Activated CD8-positive, alpha-beta memory T cell treated with anti-CD3 and anti-CD28 coated beads, Interleukin-2, amount 50 U/mL, for 24 hours (primary cell): ENCODE measurements around the gene CASKIN2.

Source experiments
- DNase-seq: peaks from one replicate; pipeline ENCODE4 v3.0.0-alpha.2; 2020; ENCODE audit errors: extremely low read depth

The CASKIN2 gene

DNA sequence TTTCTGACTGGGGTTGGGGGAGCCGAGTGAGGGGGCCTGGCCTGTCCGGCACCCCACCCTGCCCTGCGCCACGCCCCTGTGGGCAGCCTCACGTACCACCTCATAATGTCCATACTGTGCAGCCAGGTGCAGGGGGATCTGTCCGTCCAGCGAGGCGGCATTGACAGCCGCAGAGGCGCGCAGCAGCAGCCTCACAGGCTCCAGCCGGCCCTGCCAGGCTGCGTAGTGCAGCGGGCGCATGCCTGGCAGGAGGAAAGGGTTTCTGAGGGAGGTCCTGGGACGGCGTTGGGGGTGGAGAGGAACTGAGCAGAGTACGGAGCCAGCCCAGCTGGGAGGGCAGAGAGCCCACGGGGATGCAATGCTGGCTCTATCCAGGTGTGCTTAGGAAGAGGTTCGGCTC lies 8.4 kb downstream of the CASKIN2 start:
- no peak for DNase-seq

DNA sequence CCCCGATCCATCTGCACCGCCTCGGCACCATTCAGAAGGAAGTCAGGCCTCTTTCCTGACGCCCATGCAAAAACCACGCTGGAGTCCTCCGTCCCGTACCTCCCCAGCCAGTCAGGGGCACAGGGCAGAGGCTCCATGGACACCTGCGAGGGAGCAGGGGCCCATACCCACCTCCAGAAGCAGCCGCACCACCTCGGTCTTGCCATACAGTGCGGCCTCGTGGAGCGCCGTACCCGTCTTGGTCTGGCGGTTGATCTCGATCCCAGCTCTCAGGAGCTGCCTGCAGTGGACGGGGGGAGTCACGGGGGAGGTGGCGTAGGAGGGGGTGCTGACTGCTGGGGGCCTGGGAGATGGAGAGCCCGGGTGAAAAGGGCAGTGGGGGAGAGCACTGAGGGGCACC lies 9.2 kb downstream of the CASKIN2 start:
- DNase-seq: no peak

DNA sequence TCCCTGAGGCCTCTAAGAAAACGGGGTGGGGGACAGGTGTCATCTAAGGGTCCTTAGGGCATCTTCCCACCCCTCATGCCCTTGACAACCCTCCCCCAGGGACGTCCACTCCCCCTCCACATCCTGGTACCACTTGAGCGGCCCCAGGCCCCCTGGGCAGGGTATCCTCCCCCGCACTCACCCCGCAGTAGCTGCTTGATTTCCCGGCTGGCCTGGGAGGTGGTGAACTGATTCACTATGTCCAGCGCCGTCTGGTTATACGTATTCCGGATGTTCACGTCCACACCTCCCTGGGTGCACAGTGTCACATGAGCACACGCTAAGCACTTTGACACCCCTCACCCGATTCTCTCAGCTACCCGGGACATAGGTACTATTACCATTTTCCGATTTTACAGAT lies 9.7 kb downstream of the CASKIN2 start:
- DNase-seq: no peak

DNA sequence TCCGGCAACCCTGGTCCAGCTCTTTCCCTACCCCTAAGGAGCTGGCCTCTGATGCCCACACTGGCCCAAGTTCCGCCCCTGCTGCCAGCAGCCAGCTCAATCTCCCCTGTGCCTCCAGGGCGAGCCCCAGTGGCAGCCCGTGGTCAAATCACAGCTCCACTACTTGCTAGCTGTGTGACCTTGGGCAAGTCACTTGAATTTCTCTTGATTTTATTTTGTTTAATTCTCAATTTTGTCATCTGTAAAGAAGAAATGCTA lies 10.3 kb downstream of the CASKIN2 start:
- no peak for DNase-seq

DNA sequence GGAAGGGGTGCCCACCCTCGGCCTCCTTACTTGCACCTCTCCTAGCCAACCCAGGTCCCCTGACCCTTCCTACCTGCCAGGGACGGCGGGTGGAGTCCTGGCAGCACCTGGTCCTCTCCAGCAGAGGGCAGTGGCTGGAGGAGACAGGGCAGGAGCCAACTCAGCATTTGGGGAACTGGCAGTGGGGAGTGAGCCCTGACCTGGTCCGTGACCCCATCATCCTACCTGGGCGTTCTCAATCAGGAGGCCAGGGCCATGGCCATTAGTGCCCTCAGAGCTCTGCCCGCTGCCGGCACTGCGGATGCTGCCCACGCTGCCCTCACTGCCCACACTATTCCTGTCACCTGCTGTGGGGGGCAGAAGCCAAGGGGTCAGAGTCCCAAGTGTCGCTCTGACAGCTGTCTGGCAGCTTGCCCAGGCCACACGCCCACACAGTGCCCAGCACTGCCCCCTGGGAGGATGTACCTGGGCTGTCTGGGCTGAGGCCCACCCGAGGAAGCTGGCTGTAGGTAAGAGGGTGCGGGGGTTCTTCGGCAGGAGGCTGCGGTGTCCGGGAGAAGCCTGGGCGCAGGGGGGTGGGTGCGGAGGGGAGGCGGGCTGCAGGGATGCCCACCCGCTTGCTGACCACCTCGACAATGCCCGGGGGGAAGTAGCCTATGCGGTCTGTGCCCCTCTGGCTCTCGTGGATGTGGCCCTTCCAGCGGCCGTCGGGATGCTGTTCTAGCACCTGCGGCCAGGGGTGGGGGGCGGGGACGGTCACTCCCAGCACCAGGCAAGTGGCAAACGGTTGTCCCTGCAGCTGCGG lies 10.8 kb downstream of the CASKIN2 start:
- DNase-seq: no peak

DNA sequence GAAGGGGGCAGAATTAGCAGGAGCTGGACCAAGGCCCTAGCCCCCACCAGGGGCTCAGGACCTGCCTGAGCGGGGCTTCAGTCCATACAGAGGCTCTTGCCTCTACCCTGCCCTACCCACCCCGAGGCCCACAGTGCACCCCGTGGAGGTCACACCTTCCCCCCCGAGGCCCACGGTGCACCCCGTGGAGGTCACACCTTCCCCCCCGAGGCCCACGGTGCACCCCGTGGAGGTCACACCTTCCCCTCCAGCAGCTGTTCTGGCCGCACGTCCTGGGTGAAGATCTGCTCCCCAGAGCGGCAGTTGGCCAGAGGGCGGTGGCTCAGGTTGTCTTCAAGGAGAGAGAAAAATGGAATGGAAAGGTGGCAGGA lies 11.4 kb downstream of the CASKIN2 start:
- no peak for DNase-seq

DNA sequence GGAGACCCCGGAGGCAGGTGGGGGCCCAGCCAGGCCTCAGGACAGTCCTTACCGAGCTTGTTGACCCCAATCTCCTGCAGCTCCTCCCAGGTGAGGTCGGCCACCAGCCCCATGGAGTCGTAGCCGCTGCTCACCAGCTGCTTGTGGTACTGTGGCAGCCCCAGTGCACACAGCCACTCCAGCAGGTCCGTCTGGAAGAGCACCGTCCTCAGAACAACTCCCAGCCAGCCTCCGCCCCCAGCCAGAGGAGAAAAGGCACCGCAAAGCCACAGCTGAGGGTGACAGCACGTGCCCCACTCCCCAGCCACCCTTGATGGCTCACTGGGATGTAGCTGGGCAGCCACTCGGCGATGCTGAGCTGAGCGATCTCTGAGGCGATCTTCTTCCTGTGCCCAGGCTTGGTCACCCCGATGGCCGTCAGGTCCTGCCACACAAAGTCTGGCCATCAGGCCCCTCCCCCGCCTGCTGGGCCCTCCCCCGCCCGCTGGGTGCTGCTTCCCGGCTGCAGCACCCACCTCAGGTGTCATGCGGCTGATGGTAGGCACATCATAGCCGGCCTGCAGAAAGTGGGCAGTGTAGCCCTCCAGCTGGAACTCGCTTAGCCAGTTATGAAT lies 11.9 kb downstream of the CASKIN2 start:
- no peak for DNase-seq

DNA sequence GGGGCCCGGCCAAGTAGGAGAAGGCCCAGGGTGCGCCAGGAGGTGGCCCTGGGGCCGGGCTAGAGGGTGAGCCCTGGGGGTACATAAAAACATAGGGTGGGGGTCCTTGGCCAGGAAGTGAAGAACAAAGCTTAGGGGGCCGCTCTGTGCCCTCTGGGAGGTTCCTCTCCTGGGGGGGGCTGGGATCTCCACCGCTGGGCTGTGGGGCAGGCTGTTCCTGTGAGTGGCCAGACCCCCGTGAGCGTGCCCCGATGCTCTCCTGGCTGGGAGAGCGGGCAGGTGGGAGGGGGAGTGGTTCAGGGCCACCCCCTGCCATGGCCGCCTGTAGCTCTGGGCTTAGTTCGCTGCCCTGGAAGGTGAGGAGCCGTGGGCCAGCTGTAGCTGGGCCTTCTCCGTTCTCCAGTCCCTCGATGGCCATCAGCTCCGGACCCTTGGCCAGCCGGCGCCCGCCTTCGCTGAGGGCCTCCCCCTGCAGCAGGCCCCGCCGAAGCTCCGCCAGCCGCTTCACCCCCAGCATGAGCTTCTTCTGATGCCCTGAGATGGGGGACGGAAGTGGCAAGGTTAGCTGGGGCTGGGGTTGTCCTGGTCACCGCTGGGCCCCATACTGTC lies 12.5 kb downstream of the CASKIN2 start:
- no peak for DNase-seq

DNA sequence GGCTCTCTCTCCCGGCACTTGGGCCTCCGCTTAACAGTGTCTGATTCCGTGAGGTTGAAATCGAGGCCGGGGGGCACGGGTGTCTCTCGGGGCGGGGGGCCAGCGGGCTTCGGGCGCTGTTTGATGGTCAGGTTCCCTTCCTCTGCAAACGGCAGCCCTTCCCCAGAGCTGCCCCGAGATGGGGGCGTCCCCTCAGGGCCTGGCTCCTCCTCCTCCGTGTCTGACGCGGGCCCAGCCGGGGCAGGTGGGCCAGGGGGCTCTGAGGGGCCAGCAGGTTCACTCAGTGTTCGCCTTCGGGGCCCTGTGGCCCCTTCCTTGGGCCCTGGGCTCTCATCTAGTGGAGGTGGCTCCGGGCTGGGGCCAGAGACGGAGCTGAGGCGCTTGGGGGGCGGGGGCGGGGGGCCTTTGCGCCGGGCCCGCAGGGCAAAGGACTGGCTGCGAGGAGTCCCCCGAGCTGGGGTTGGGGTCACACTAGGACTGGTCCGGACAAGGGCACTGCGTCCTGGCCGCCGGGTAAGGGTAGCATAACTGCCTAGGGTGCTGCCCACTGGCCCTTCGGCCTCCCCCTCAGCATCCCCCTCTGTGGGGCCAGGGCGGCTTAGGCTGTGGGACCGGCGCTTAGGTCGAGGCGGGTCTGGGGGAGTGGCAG lies 13.1 kb downstream of the CASKIN2 start:
- no peak for DNase-seq

DNA sequence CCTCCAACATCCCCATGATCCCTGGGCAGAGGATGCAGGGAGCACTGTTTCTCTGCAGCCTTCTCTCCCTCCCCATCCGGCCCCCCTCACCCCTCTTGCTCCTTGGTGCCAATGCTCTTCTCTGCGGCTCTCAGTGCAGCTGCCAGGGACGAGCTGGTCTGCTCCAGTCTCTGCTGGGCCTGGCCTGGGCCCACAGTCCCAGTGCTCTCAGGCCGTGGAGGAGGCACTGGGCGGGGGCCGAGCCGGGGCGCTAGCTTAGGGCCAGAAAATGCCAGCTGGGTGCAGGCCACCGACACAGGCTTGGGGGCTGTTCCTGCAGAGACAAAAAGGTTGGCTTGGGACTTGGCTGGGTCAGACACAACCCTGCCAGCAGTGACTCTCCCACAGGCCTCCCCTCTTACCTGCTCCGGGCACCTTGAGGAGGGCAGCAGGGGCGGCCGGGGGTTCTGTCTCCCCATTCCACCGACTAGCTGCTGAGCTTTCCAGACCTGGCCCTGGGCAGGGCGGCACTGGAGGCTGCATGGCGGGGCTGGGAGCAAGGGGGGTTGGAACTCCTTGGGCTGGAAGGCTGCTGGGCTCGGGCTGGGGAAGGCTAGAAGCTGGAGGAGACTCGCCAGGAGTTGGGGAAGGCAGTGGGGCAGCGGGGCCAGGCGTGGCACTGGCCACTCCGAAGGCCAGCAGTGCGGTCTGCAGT lies 13.8 kb downstream of the CASKIN2 start:
- no peak for DNase-seq

DNA sequence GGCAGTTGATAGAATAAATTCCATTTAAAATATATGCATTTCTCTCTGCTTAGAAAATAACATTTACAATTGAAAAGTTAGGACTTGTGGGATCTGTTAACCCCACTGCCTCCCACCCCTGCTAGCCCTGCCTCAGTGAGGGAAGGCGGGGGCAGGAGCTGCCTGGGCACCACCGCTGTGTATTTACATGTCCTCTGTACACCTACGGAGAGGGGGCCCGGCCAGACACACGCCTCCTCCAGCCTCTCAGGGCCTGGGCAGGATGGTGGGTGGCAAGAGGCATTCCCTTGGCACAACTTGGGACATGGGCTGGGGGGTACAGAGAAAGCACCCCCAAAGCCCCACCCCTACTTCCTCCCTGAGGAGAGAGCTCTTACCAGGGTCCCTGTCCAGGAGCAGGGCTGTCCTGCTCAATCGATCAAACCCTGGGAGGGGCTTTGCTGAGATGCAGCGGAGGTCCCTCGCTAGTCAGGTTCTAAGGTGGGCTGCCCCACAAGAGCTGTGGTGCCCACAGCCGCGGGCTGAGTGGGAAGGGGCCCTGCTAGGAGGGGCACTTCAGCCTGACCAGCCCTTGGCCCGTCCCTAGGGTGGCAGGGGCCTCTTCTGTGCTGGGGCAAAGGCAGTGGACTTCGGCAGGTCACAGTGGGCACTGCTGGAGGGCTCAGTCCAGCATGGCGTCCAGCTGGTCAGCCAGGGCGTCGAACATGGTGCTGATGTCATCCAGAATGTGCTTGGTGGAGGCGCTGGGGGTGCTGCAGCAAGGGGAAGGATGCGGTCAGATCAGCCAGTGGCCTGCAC lies 14.7 kb downstream of the CASKIN2 start:
- no peak for DNase-seq

DNA sequence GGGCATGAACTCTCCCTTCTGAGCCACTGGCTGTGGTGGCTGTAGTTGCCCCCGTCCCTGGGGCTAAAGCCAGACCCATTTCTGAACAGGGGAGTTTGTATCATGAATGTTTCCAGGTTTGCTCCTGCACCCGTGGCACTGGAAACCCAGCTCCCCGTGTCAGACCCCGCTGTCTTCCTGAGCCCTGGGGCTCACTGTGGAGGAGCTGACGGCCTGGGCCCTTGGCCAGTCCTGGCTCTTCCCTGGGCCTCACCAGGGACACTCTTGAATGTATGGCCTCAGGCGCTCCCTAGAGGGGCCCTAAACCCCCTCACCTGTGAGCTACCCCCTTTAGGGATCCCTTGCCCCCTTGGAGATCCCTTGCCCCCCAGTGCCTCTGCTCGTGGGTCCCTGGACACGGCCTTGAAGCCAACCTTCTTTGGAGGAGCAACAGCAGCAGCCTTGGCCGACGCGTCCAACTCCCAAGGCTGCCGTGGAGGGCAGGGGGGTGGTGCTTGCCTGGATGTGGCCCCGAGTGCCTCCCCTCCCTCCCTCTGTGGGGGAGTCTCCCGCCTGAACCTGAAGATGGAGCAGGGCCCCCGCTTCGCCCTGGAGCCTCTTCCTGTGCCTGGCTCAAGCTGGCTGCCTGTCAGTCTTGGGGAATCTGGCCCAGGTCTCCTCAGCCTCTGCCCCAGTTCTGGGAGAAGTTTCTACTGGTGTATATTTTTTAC lies 15.9 kb downstream of the CASKIN2 start:
- DNase-seq: no peak

DNA sequence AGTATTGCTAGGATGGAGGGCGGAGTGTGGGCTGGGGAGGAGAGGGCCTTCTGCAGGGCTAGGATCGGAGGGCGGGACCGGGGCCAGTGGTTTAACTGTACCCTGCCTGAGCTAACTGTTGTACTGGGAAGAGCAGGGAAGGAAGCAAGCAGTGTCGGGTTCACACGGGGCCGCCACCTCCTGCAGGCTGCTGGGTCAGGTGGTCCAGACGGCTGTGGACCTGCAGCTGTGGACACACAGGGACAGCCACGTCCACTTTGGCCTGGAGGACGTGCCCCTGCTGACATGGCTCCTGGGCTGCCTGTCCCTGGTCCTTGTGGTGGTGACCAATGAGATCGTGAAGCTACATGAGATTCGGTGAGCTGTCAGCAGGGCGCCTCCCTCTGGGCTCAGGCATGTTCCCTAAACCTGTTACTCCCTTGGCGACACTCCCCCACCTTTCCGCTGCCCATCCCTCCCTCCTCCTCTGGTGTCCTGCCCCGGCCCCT lies 16.6 kb downstream of the CASKIN2 start:
- no peak for DNase-seq

DNA sequence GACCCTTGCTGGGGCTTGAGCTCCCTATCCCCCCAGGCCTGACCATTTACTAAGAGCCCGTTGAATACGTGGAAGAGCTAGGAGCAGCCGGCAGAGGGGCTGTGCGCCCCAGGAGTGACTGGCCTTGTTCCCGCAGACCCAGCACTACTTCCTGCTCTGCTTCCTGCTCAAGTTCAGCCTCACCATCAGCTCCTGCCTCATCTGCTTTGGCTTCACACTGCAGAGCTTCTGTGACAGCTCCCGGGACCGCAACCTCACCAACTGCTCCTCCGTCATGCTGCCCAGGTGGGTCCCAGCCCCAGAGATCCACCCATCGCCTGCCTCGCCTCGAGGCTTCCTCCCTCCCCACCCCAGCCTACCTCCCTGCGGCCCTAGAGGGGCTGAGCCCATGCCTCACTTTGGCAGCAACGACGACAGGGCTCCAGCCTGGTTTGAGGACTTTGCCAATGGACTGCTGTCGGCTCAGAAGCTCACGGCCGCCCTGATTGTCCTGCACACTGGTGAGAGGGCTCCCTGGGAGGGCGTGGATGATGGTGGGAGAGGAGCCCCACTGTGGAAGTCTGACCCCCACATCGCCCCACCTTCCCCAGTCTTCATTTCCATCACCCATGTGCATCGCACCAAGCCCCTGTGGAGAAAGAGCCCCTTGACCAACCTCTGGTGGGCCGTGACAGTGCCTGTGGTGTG lies 17.2 kb downstream of the CASKIN2 start:
- DNase-seq: no peak

DNA sequence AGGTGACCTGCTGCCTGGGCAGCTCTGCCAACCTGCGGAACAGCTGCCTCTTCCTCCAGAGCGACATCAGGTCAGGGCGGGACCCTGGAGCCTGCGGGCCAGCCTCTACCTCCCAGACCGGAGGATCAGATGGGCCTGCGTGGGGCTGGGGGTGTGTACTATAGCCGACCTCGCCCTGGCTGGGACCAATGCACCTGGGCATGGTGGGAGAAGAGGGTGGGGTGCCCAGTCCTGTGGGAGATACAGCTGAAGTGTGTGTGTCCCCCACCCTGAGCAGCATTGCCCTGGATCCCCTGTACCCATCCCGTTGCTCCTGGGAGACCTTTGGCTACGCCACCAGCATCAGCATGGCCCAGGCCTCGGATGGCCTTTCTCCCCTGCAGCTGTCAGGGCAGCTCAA lies 19.3 kb downstream of the CASKIN2 start:
- DNase-seq: no peak

DNA sequence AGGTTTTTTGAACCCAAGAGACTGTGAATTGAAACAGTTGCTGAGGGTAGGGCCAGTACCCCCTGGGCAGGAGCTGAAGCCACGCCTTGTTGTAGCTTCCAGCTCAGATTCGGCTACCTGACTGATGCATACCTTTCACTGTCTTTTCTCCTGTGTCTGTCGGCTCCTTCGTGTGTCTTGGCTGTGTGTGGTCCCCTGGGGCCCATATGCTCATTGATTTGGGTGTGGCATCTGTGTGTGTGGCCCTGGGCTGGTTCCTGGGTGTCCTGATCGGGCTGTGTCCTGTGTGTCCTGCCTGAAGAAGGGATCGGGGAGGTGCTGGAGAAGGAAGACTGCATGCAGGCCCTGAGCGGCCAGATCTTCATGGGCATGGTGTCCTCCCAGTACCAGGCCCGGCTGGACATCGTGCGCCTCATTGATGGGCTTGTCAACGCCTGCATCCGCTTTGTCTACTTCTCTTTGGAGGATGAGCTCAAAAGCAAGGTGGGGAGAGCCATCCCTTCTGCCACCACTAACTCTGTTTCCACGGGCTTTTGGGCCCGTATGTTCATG lies 20.9 kb downstream of the CASKIN2 start:
- no peak for DNase-seq

DNA sequence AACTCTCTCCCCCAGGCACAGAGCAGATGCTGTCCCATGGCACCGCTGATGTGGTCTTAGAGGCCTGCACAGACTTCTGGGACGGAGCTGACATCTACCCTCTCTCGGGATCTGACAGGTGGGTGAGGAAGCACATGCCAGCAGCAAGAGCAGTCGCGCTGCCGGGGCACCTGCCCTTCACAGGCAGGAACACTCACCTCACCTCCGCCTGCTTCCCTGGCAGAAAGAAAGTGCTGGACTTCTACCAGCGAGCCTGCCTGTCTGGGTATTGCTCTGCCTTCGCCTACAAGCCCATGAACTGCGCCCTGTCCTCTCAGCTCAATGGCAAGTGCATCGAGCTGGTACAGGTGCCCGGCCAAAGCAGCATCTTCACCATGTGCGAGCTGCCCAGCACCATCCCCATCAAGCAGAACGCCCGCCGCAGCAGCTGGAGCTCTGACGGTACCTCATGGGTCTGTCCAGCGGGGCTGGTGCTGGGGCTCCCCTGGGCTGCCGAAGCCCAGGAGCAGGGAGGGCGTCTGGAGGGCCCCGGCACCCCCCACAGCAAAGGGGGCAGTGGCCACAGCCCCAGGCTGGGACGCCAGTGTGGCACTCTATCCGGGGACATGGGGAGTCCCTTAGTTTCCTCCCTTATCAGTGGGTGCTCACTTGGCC lies 21.7 kb downstream of the CASKIN2 start:
- DNase-seq: no peak

DNA sequence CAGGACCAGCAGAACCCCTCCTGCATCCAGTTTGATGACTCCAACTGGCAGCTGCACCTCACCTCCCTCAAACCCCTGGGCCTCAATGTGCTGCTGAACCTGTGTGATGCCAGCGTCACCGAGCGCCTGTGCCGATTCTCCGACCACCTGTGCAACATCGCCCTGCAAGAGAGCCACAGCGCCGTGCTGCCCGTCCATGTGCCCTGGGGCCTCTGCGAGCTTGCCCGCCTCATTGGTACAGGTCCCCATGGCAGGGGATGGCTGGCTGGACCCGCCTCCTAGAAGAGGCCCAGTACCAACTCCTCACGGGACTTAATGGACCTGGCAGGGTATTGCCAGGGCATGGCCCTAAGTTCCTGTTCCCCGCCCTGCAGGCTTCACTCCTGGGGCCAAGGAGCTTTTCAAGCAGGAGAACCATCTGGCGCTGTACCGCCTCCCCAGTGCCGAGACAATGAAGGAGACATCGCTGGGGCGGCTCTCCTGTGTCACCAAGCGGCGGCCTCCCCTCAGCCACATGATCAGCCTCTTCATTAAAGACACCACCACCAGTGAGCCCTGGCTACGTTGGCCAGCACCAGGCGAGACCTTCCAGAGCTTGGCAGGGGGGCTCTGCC lies 22.7 kb downstream of the CASKIN2 start:
- DNase-seq: no peak

DNA sequence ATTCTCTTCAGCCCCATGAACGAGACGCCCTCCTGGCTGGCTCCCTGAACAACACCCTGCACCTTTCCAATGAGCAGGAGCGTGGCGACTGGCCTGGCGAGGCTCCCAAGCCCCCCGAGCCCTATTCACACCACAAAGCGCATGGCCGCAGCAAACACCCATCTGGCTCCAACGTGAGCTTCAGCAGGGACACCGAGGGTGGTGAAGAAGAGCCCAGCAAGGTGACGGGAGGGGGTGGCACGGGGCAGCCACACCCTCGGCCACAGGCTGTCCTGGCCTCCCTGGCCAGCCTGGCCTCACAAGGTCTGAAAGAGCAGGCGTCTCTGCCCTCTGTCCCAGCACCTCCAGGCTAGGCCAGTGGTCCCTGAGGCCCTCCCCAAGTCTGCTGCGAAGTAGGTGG lies 23.7 kb downstream of the CASKIN2 start:
- DNase-seq: no peak
